HG03280 (cell line): ENCODE results near the gene ZNF740.

ENCODE experiments used
- ATAC-seq: cut with Tn5 transposase; IDR thresholded peaks from one replicate; pipeline ENCODE4 v1.9.1; 2021; ENCODE audit warnings: mild to moderate bottlenecking, moderate library complexity; ENCODE audit not compliant: unreplicated experiment

Gene ZNF740

DNA sequence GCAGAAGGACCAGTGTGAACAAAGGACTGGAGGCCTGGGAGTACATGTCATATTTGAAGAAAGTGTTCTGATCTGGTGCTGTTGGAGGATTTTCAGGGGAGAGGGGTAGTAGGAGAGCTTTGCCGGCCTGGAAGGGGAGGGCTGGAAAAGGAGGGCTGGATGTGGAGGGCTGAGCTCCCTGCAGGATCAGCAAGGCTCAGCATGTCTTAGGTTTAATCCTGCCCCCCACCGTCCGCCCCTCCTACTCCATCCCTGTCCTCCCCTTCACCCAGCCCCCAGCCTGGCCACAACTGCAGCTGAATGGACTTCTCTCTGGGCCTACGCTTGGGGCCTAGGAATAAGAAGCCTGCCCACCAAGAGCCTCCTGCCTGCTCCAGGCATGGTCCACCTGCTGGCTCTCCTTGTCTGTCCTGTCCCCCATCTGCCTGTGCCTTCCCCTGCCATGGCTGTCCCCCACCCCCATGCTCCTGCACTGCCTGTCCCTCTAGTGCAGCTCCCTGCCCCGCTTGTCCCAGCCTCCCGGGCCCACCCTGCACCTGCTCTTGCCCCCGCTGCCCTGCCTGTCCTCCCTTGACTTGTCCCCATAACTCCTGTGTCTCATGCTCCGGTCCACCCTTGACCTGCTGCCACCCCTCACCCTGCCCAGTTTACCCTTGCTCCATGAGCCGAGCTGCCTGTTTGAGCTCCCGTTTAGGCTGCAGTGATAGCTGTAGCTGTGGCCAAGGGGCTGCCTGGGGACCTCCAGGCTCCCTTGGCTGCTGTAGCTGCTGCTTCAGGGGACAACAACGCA lies 61.3 kb downstream of the ZNF740 start:
- ATAC-seq, result no peak

DNA sequence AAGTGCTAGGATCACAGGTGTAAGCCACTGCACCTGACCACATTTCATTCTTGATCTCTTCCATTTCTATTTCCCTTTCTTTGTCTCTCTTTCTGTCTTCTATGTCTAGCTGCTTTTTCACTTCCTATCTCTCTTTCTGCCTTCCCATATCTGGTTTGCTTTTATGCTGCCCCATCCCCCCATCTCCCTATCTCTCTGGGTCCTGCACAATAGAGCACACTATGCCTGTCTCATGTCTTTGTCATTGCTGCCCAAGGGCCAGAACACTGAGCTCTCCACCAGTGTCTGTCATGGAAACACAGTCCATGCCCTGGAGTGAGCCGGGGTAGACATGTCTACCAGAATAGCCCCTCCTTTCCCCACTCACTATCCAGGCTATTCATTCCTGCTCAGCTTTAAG lies 63.8 kb downstream of the ZNF740 start:
- ATAC-seq, result no peak
